HuH-7 (cell line): Measurements from ENCODE around the gene GADL1.

ENCODE experiments used
- DNase-seq: peaks from one replicate; pipeline ENCODE4 v3.0.0; 2011; ENCODE audit warnings: low spot score

GADL1 gene

DNA sequence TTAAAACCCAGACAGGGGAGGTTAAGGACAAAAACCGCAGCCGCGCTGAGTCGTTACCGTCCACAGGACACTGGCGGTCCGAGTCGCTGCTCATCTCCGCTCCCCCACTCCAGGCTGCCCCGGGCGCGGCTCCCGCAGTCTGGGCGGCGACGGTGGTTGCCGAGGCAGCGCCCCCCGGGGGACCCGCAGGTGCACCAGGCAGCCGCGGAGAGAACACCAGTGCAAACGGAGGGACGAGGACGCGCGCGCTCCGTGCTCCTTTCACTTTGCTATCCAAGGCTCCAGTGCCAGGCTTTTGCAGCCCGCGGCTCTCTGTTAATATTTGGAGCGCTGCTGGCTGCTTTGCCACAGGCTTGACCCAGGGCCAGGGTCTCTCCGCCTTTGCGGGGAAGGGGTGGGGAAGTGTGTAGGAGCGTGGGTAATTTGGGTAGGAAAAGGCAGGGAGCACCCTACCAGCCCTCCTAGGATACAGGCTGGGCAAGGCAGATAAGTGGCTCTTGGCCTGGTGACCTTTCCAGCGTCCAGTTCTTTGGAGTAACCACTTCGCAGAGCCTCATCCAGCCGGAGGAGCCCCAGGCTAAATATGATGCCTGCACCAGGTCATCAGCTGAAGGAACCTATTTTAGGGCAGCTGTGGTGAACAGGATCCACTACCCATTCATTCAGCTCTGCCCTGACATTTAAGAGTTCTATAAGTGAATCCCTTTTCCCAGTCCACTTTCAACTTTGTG lies at the start of gene GADL1:
GADL1 (minus strand) TSS at position 141 of the 731 bp plus-strand sequence; CDS start at position 94, 47 bp downstream.
- peak; percentile 62 for DNase-seq

DNA sequence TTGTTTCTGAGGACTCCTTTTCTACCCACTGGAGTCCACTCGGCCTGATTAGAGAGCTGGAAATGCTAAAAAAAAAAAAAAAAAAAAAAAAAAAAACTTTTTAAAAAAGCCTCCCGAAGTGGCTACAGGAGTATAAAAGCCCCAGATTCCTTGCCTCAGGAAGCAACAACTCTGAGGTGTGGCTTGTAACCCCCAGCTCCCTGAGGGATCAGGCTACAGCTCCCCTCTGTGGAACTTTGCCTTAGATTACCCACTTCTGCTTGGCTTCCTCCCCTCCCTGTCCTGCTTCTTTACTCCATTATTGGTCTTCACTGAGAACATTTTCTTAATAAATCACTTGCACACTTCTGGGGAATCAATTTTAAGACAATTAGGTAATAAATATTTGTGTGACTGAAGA lies 49.7 kb upstream of the GADL1 start:
- DNase-seq: no peak

DNA sequence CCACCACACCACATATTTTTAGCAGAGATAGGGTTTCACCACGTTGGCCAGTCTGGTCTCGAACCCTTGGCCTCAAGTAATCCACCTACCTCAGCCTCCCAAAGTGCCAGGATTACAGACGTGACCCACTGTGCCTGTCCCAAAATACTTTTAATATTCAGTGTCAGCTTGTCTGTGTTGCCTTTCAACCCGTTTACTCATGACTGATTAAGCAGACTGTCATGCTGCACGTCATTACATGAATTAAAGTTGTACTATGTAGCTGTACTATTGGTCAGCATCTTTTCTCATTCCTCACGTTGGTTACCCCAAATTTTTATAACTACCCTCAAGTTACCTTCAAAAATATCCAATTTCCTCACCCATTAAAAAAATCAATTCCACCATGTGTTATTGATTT lies 48.7 kb upstream of the GADL1 start:
- DNase-seq: no peak

DNA sequence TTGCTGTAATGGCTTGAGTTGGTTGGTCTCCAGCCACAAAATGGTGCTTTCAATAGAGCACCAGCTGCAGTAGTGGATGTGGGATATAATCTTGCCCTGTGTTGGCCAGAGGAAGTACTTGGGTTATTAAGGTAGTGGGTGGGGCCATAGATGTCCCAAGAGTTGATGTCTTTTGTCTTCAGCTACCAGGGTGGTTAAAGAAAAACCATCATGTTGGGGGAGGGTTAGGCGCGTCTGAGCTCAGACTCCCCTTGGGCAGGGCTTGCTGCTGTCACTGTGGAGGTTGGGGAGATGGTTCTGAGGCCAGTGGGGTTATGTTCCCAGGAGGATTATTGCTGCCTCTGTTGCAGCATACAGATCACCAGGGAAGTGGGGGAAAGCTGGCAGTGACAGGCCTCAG lies 46.9 kb upstream of the GADL1 start:
- DNase-seq: no peak

- DNase-seq: no peak
Measured at GRCh38 chr3:30940740-30941139, 46.3 kb upstream of the GADL1 start.

- DNase-seq: peak; percentile 52
Measured at GRCh38 chr3:30934208-30934550, 39.7 kb upstream of the GADL1 start.

DNA sequence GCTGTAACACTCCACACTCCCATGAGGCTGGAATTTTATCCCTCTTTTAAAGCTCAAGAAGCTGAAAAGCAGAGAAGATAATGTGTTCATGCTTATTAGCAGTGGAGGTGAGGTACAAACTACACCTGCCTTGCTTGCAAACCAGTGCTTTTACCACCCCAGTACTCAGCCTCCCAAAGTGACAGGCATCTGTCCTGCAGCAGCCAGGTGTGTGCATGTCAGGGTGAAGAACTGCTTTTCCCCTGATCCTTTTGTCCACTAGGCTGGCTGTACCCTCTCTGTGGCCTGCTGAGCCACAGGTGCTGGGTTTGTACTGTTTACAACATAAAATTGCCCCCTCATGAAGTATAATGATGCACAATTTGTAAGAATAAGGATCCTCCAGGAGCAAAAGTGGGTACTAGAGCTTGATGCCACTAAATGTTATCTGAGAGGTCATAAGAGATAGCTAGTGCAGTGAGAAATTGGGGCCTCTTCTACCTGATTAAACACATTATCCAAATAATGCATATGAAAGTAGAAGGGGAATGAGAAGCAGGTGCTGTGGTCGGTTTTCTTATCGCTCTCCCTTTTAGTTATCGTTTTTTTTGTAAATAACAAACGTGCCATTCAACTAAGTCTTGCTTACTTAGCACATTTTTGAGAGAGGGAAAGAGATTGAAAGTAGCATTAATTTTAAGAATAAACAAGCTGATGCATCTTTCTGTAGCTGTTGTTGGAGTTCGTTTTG lies 39.2 kb upstream of the GADL1 start:
- DNase-seq: no peak

DNA sequence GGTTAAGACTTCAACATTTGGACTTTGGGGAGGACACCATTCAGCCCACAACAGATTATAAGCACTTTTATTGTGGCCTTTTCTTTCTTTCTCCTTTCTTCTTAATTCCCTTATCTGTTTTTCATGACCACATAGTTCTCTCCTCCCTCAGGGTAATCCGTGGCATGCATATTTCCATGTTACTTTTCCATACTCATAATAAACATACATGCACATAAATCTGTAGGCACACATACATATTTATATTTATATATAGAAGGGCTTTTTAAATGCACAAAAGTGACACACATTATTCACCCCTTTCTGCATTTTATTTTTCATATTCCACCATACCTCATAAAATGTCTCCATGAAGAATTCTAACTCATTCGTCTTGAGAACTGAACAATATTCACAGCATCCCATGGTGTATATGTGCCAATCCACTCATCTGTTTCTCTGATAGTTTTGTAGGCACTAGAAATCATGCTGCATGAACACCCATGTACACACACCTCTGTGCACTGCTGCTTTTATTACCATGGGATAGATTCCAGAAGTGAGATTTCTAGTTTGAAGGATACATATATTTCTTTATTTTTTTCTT lies 38.1 kb upstream of the GADL1 start:
- DNase-seq: no peak

GRCh38 chr3:30924763-30925162 lies 30.3 kb upstream of the GADL1 start:
- no peak for DNase-seq

GRCh38 chr3:30919564-30919963 lies 25.1 kb upstream of the GADL1 start:
- DNase-seq: no peak

DNA sequence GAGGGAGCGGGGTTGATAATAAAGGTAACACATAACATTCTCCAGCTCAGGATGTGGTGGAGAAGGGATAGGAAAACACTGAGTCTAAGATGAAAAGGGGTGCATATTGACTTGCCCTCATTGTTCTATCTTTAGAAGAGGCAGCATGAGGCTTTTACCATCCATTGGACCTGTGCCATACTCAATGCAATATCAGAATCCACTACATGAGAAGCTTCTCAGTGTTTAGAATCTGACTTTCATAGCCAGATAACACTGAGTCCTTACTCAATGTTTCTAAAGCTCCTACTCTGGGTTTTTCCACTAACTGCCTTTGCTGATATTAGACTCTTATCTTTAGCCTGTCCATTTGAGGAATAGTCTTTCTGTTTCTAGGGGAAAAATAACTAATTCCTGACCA lies 24.3 kb upstream of the GADL1 start:
- no peak for DNase-seq

- no peak for DNase-seq
Measured at GRCh38 chr3:30915782-30916181, 21.3 kb upstream of the GADL1 start.

- no peak for DNase-seq
Measured at GRCh38 chr3:30914696-30915095, 20.2 kb upstream of the GADL1 start.

DNA sequence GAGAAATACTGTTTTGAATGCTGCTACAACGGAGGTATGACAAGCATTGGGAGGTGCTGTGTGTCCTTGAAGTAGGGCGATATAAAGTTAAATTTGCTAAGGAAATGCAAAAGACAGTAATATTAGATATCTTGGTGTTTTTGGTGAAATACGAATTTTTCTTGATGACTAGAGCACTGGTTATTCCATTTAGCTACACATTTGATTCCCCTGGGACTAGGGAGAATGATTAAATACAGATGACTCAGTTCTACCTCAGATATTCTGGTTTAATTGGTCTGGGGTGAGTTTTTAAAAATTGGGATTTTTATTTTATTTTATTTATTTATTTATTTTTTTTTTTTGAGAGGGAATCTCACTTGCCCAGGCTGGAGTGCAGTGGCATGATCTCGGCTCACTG lies 18.7 kb upstream of the GADL1 start:
- DNase-seq: no peak

GRCh38 chr3:30912301-30912700 lies 17.8 kb upstream of the GADL1 start:
- no peak for DNase-seq

DNA sequence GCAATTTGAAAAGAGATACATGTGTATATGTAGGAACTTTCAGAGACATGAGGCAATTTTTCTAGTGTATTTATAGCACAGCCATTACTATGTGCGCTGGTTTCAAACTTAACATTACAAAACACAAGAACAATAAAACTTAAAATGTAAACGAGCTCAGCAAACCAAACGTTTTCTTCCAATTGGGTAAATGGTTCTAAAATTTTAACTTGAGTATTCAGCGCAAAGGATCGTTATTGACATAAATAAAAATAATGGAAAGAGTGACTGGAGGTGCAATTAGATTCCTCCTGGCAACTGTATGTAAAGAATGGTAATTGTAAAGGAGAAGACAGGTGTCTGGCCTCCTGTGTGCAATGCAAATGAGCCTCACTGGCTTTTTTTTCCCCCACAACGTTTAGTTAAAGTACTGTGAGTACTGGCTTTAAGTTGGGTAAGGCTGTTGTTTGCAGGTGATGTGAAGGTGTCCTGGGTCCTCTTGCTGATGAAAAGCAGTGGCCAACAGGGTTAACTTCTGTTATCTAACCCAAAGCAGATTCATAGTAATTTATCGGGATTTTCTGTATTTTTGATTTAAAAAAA lies 14.1 kb upstream of the GADL1 start:
- DNase-seq: no peak

DNA sequence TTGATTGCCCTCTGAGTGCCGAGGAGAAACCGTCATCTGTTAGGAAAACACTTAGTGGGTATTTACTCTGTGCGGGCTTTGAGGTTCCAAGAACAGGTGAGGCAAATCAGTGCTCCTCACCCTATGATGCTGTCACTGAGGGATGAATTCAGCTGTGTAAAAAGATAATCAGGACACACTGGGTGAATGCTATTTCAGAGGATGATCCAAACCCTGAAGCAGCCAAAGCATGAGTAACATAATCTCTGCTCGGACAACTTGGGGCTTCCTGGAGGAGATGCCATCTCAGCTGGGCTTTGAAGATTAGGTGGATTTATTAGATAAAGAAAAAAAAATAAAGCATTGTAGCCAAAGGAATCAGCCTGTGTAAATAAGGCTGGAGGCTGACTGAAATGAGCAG lies 10.5 kb upstream of the GADL1 start:
- no peak for DNase-seq

DNA sequence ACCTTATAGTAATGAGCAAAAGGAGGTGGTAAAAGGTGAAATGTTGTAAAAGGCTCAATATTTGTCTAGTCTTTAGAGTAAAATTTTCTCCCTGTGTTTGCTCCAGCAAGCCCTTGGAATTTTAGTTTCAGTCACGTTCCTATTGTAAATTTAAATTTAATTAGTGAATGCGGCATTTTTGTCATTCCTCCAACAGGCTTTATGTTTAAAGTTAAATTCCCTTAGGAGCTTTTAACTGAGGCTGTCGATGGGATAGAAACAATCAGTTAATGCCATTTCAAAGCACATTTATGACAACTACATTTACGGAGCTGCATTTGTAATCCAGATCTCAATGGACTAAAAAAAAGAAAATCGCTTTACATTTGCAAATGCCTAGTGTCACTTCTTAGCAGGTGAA lies 868 bp upstream of the GADL1 start:
- no peak for DNase-seq

GRCh38 chr3:30893678-30894325 lies 659 bp downstream of the GADL1 start:
- DNase-seq: no peak

GRCh38 chr3:30890907-30891306 lies 3.6 kb downstream of the GADL1 start:
- DNase-seq: no peak

- no peak for DNase-seq
Measured at GRCh38 chr3:30886888-30887287, 7.6 kb downstream of the GADL1 start.

GRCh38 chr3:30878862-30879261 lies 15.6 kb downstream of the GADL1 start:
- no peak for DNase-seq

GRCh38 chr3:30875505-30875904 lies 19.0 kb downstream of the GADL1 start:
- no peak for DNase-seq
